HG03520 (cell line): ENCODE data around the gene HIPK2.

Experiments
- ATAC-seq: cut with Tn5 transposase; IDR thresholded peaks from one replicate; pipeline ENCODE4 v1.9.1; 2021; ENCODE audit warnings: mild to moderate bottlenecking, moderate library complexity; ENCODE audit not compliant: unreplicated experiment

Gene HIPK2

GRCh38 chr7:139658296-139658695 is 119.5 kb downstream of the HIPK2 start:
- ATAC-seq: no peak

GRCh38 chr7:139657725-139658124 is 120.1 kb downstream of the HIPK2 start:
- no peak for ATAC-seq

GRCh38 chr7:139656387-139656786 is 121.4 kb downstream of the HIPK2 start:
- ATAC-seq: no peak

GRCh38 chr7:139655305-139655704 is 122.5 kb downstream of the HIPK2 start:
- no peak for ATAC-seq

GRCh38 chr7:139654276-139655181 is 123.3 kb downstream of the HIPK2 start:
- no peak for ATAC-seq

GRCh38 chr7:139651914-139652313 is 125.9 kb downstream of the HIPK2 start:
- ATAC-seq: no peak

GRCh38 chr7:139651308-139651707 is 126.5 kb downstream of the HIPK2 start:
- ATAC-seq: no peak

- no peak for ATAC-seq
Observed at GRCh38 chr7:139650429-139651100, 127.2 kb downstream of the HIPK2 start.

- peak; percentile 90 for ATAC-seq
Observed at GRCh38 chr7:139648941-139649425, 128.8 kb downstream of the HIPK2 start.

- no peak for ATAC-seq
Observed at GRCh38 chr7:139648391-139648861, 129.4 kb downstream of the HIPK2 start.

GRCh38 chr7:139647814-139648390 is 129.9 kb downstream of the HIPK2 start:
- ATAC-seq: no peak

GRCh38 chr7:139647085-139647484 is 130.7 kb downstream of the HIPK2 start:
- no peak for ATAC-seq

- ATAC-seq: no peak
Observed at GRCh38 chr7:139646566-139646965, 131.2 kb downstream of the HIPK2 start.

GRCh38 chr7:139645572-139646523 is 131.9 kb downstream of the HIPK2 start:
- no peak for ATAC-seq

- ATAC-seq: no peak
Observed at GRCh38 chr7:139643951-139644585, 133.7 kb downstream of the HIPK2 start.

GRCh38 chr7:139642283-139642682 is 135.5 kb downstream of the HIPK2 start:
- ATAC-seq: no peak

- no peak for ATAC-seq
Observed at GRCh38 chr7:139641337-139641992, 136.3 kb downstream of the HIPK2 start.

GRCh38 chr7:139640681-139641080 is 137.1 kb downstream of the HIPK2 start:
- ATAC-seq: no peak

GRCh38 chr7:139639563-139639962 is 138.2 kb downstream of the HIPK2 start:
- no peak for ATAC-seq
